NCI-H748 treated with DMSO at 0.1 percent for 48 hours (cell line): ENCODE data around the gene RUNX2.

Source experiments
- DNase-seq: peaks from one replicate; lab custom pipeline; 2025; lab: John Stamatoyannopoulos, UW

The RUNX2 gene

GRCh38 chr6:45677381-45678284 is 349.5 kb downstream of the RUNX2 start:
- no peak for DNase-seq

GRCh38 chr6:45678285-45678607 is 350.1 kb downstream of the RUNX2 start:
- DNase-seq, result no peak

GRCh38 chr6:45679163-45679562 is 351.0 kb downstream of the RUNX2 start:
- no peak for DNase-seq

GRCh38 chr6:45679631-45680030 is 351.5 kb downstream of the RUNX2 start:
- no peak for DNase-seq

- no peak for DNase-seq
Measured at GRCh38 chr6:45681860-45682511, 353.9 kb downstream of the RUNX2 start.

GRCh38 chr6:45684476-45684875 is 356.3 kb downstream of the RUNX2 start:
- no peak for DNase-seq

GRCh38 chr6:45685076-45685475 is 356.9 kb downstream of the RUNX2 start:
- no peak for DNase-seq

- no peak for DNase-seq
Measured at GRCh38 chr6:45686841-45687569, 358.9 kb downstream of the RUNX2 start.

- no peak for DNase-seq
Measured at GRCh38 chr6:45687570-45687969, 359.4 kb downstream of the RUNX2 start.

GRCh38 chr6:45688180-45688579 is 360.1 kb downstream of the RUNX2 start:
- no peak for DNase-seq

GRCh38 chr6:45689926-45690615 is 361.9 kb downstream of the RUNX2 start:
- DNase-seq, result no peak

GRCh38 chr6:45690846-45691245 is 362.7 kb downstream of the RUNX2 start:
- DNase-seq, result no peak

- DNase-seq, result no peak
Measured at GRCh38 chr6:45691426-45691825, 363.3 kb downstream of the RUNX2 start.

- DNase-seq, result no peak
Measured at GRCh38 chr6:45692021-45692420, 363.9 kb downstream of the RUNX2 start.

- DNase-seq, result no peak
Measured at GRCh38 chr6:45696738-45697137, 368.6 kb downstream of the RUNX2 start.

GRCh38 chr6:45697605-45698004 is 369.5 kb downstream of the RUNX2 start:
- no peak for DNase-seq

- DNase-seq, result no peak
Measured at GRCh38 chr6:45698046-45698445, 369.9 kb downstream of the RUNX2 start.

- DNase-seq, result no peak
Measured at GRCh38 chr6:45699663-45700062, 371.5 kb downstream of the RUNX2 start.

GRCh38 chr6:45702849-45703739 is 375.0 kb downstream of the RUNX2 start:
- no peak for DNase-seq

GRCh38 chr6:45704056-45704800 is 376.1 kb downstream of the RUNX2 start:
- DNase-seq, result no peak
